ENCODE data around the gene PDYN.

PDYN gene

DNA sequence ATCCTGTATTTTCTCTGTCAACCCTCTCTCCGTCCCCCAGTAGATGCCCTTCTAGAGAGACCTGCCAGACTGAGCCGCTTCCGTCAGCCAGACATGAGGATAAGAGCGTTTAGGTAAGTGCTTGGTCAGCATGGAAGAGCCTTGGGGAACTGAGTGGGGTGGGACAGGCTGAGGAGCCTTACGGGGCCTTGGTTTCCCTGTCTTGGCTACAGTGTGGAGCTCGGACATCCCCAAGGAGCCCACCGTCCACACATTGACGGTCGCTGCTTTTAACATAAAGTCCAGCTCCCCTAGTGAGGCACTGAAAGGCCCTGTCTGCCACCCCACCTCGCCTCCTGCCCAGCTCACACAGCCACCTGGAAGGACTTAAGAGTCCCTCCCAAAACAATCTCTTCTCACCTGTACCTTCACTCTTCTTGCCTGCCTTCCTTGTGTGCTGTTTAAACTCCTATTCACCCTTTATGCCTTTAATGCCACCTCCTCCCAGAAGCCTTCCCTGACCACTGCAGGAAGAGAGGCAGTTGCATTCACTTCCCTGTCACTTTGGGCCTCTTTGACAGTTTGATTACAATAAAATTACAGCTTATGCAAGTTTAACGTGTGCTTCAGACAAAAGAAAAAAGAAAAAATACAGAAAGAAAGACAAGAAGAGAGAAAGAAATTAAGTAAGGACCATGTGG, 42.3 kb downstream of the PDYN start:
- DNase-seq (ENCODE audit: low spot score): no peak

GRCh38 chr20:1950836-1951235, 43.0 kb downstream of the PDYN start:
- DNase-seq (ENCODE audit: low spot score): no peak

GRCh38 chr20:1949347-1950100, 44.3 kb downstream of the PDYN start:
- no peak for DNase-seq (ENCODE audit: low spot score)

DNA sequence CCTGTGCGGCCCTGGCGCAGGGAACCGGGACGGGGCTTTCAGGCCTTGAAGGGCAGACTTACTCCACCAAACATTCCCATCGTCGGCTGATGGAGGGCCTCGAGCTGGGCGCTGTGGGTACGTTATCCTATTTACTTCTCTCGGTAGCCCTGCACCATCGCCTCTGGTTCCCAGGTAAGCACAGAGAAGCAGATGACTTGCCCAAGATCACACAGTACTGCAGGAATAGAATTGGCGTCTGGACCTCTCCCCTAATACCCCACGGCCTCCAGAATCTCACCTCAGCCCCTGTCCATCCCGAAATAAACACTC, 46.4 kb downstream of the PDYN start:
- DNase-seq (ENCODE audit: low spot score): no peak

- DNase-seq (ENCODE audit: low spot score): no peak
These were observed 46.9 kb downstream of the PDYN start for GRCh38 chr20:1946762-1947534.

DNA sequence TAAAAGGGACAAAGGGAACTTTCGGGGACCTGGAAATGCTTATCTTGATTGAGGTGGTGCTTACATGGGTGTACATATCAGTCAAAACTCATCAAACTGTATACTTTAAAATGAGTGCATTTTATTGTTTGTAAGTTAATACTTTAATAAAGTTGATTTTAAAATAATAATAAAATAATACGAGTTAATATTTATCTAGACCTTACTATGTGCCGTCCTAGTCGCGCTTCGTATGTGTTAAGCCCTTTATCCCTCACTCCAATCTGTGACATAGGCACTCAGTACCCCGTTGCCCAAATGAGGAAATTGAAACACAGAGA, 47.5 kb downstream of the PDYN start:
- no peak for DNase-seq (ENCODE audit: low spot score)

DNA sequence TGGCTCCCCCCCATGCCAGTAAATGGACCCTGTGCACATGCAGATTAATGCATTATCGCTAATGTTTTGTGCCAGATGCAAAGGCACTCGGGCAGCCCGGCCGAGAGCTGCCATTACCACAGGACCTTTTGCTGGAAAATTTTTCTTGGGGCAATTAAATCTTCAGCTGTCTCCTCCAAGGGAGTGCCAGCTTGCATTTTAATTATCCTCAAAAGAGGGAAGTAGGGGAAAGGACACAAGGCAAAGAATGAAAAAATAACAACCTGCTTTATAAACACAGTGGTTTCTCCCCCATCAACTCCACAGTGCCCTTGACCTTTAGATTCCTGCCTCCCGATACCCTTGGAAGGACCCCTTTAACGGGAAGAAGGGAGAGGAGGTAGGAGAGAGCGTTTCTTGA, 48.2 kb downstream of the PDYN start:
- DNase-seq (ENCODE audit: low spot score): no peak

- no peak for DNase-seq (ENCODE audit: low spot score)
These were observed 48.7 kb downstream of the PDYN start for GRCh38 chr20:1945134-1945618.

DNA sequence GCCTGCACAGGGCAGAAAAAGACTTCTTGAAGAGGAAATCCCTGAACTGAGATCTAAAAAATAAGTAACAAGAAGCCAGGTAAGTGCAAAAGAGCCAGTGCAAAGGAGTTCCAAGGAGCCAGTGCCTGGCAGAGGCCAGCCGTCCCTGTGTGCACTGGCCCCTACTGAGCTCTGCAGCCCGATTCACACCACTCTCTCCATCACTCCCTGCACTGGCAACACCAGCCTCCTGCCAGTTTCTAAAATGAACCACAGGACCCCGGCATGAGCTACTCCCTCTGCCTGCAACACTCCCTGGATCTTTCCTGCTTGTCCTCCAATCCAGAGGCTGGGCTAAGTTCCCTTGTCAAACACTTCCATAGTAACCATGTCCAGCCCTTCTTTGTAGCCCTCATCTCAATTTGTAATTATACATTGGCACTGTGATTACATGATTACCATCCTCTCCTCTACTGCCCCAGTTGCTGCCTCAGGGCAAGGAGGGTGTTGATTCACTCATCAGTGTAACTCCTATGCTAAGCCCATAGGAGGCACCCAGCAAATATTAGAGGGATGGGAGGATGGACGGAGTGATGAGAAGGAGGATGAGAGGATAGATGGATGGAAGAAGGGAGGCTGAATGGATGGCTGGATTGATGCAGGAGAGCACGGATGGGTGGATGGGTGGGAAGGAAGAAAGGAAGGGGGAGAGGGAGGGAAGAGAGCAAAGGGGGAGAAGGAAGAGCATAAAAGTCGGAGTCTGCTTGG, 49.3 kb downstream of the PDYN start:
- DNase-seq (ENCODE audit: low spot score): no peak

DNA sequence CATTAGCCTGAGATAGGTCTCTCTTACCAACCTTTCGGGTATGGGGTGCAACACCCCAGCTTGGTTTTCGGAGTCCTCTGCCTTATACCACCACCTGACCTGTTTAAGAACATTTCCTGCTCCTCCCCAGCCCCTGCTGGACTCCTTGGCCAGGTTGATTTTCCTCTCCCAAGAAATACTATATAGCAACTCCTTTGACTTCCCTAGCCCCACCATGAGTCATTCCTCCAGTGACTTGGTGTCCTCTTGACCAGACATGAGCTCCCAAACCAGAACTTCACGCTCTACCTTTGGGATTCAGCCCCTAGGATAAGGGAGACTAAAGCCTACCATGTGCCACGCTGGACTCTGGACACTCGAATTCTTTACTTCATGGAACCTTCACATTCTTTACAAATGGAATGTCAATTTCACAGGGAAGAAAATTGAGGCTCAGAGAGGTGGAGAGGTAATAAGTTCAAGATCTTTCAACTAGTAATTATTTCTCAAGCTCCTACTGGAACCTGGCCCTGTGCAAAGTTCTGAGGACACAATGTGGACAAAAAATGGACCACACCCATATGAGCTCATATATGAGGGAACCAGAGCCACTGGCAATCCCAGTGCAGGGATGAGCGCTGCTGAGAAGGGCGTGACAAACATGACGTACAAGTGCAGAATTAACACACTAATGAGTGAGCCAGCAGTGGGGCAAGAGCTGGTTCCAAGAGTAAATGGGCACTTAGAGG, 50.4 kb downstream of the PDYN start:
- no peak for DNase-seq (ENCODE audit: low spot score)

GRCh38 chr20:1942486-1943274, 51.2 kb downstream of the PDYN start:
- DNase-seq (ENCODE audit: low spot score): no peak

DNA sequence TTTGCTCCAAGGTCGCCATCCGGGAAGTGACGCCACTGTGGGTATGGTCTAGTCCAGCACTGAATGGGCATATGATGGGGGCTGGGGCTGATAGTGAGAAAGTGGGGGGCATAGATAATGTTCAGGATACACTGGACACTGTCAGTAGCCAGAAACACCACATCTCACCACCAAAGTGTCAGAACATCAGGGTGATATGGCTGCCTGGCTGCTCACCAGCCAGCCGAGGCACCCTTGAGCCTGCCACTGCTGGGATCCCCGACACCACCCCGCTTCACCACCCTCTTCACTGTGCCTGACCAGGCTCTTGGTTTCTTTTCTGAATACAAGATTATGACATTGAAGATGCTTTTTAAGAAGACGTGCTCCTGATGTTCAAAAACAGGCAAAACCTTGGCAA, 51.8 kb downstream of the PDYN start:
- no peak for DNase-seq (ENCODE audit: low spot score)

DNA sequence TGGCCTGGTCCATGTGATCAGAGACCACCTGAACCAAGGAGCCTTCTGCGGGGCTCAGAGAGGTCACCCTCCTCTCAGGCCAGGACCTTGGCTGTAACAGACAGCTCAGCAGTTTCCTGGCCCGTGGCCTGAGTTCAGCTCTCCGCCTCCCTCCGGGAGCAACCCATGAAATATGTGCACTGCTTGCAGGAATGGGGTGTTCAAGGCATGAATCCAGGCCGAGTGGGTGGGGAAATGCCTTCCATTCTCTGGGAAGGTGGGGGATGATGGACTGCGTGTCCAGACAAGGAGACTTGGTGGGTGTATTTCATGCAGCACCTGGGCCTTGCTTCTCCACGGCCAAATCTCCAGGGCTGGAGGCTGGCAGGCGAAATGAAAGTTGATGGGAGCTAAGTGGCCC, 52.6 kb downstream of the PDYN start:
- DNase-seq (ENCODE audit: low spot score): no peak

DNA sequence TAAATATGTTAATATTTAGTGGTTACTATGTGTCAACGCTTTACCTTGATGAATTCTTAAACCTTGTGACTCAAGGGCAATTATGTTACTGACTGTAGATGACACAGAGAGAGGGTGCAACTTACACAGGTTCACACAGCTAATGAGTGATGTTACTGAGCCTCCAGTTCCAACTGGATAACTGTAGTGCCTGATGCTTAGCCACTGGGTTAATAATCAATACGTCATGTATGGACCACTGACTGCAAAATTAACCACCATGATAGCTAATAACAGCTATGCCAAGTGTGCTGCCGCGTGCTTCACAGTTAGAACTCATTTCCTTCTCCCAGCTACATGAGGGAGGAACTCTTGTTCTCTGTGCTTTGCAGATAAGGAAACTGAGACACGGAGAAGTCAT, 53.3 kb downstream of the PDYN start:
- DNase-seq (ENCODE audit: low spot score): no peak

GRCh38 chr20:1939270-1939595, 54.6 kb downstream of the PDYN start:
- DNase-seq (ENCODE audit: low spot score): no peak

DNA sequence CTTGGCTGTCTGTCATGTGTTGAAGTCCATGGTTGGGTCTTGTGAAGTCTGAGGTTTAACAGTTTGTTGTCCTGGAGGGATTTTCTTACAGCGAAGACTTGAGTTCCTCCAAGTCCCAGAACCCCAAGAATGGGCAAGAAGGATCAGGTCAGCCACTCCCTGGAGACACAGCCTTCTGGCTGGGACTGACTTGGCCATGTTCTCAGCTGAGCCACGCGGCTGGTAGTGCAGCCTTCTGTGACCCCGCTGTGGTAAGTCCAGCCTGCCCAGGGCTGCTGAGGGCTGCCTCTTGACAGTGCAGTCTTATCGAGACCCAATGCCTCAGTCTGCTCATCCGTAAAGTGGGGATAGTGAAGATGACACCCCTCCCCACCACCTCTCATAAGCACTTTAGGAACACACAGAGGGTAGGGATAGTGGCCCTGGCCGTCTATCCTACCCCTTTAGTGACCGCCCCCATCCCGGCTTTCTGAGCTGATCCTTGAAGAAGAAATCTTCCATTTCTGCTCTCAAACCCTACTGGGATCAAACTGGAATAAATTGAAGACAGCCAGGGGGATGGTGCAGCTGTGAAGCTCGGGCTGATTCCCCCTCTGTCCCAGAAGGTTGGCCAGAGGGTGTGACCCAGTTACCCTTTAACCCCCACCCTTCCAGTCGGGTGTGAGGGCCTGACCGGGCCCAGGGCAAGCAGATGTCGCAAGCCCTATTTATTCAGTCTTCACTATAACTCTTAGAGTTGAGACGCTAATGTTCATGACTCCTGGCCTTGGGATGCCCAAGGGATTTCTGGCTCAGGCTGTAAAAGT, 55.2 kb downstream of the PDYN start:
- DNase-seq (ENCODE audit: low spot score): no peak

DNA sequence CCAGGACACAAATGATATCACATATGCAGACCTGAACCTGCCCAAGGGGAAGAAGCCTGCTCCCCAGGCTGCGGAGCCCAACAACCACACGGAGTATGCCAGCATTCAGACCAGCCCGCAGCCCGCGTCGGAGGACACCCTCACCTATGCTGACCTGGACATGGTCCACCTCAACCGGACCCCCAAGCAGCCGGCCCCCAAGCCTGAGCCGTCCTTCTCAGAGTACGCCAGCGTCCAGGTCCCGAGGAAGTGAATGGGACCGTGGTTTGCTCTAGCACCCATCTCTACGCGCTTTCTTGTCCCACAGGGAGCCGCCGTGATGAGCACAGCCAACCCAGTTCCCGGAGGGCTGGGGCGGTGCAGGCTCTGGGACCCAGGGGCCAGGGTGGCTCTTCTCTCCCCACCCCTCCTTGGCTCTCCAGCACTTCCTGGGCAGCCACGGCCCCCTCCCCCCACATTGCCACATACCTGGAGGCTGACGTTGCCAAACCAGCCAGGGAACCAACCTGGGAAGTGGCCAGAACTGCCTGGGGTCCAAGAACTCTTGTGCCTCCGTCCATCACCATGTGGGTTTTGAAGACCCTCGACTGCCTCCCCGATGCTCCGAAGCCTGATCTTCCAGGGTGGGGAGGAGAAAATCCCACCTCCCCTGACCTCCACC, 56.4 kb downstream of the PDYN start:
- no peak for DNase-seq (ENCODE audit: low spot score)

- no peak for DNase-seq (ENCODE audit: low spot score)
These were observed 58.0 kb downstream of the PDYN start for GRCh38 chr20:1935696-1936366.
